ENCODE data around the gene HEPACAM2.

HEPACAM2 gene

GRCh38 chr7:93202594-93203250, 23.5 kb downstream of the HEPACAM2 start:
- DNase-seq (ENCODE audit: low read depth) = no peak

GRCh38 chr7:93198472-93198871, 27.8 kb downstream of the HEPACAM2 start:
- no peak for DNase-seq (ENCODE audit: low read depth)

- no peak for DNase-seq (ENCODE audit: low read depth)
Measured at GRCh38 chr7:93196336-93196735, 29.9 kb downstream of the HEPACAM2 start.

- DNase-seq (ENCODE audit: low read depth) = no peak
Measured at GRCh38 chr7:93194386-93194785, 31.9 kb downstream of the HEPACAM2 start.

GRCh38 chr7:93188870-93189634, 37.2 kb downstream of the HEPACAM2 start:
- no peak for DNase-seq (ENCODE audit: low read depth)

GRCh38 chr7:93185303-93186027, 40.8 kb downstream of the HEPACAM2 start:
- DNase-seq (ENCODE audit: low read depth) = no peak

GRCh38 chr7:93179173-93179572, 47.1 kb downstream of the HEPACAM2 start:
- DNase-seq (ENCODE audit: low read depth) = no peak

- DNase-seq (ENCODE audit: low read depth) = no peak
Measured at GRCh38 chr7:93178213-93178612, 48.1 kb downstream of the HEPACAM2 start.

- DNase-seq (ENCODE audit: low read depth) = no peak
Measured at GRCh38 chr7:93176992-93177580, 49.2 kb downstream of the HEPACAM2 start.

GRCh38 chr7:93175219-93175618, 51.0 kb downstream of the HEPACAM2 start:
- DNase-seq (ENCODE audit: low read depth) = no peak

GRCh38 chr7:93172683-93173082, 53.6 kb downstream of the HEPACAM2 start:
- DNase-seq (ENCODE audit: low read depth) = no peak

- DNase-seq (ENCODE audit: low read depth) = no peak
Measured at GRCh38 chr7:93171606-93172226, 54.6 kb downstream of the HEPACAM2 start.

- no peak for DNase-seq (ENCODE audit: low read depth)
Measured at GRCh38 chr7:93165447-93165846, 60.8 kb downstream of the HEPACAM2 start.

GRCh38 chr7:93164766-93165165, 61.5 kb downstream of the HEPACAM2 start:
- DNase-seq (ENCODE audit: low read depth) = no peak

- no peak for DNase-seq (ENCODE audit: low read depth)
Measured at GRCh38 chr7:93161181-93161762, 65.0 kb downstream of the HEPACAM2 start.

- DNase-seq (ENCODE audit: low read depth) = no peak
Measured at GRCh38 chr7:93160410-93160809, 65.9 kb downstream of the HEPACAM2 start.

GRCh38 chr7:93159490-93159889, 66.8 kb downstream of the HEPACAM2 start:
- no peak for DNase-seq (ENCODE audit: low read depth)

GRCh38 chr7:93156884-93157283, 69.4 kb downstream of the HEPACAM2 start:
- no peak for DNase-seq (ENCODE audit: low read depth)

- DNase-seq (ENCODE audit: low read depth) = no peak
Measured at GRCh38 chr7:93150200-93150835, 76.0 kb downstream of the HEPACAM2 start.

- DNase-seq (ENCODE audit: low read depth) = no peak
Measured at GRCh38 chr7:93148727-93149126, 77.5 kb downstream of the HEPACAM2 start.

GRCh38 chr7:93148144-93148543, 78.1 kb downstream of the HEPACAM2 start, which contains the start of gene SAMD9L:
SAMD9L (minus strand) TSS chr7:93148385; CDS start chr7:93135971, 12,414 bp downstream.
- no peak for DNase-seq (ENCODE audit: low read depth)

Measured in activated gamma-delta T cell treated with anti-CD3 and anti-CD28 coated beads, Interleukin-2, amount 50 U/mL, for 16 hours (primary cell).